ENCODE data around the gene TARM1. TPM values are rescaled to one million over a fixed set of nuclear protein-coding genes. Genes with fewer than 3 reads are reported as not detected.
"Not testable (repeated sequence)": the region's sequence is repeated elsewhere in the genome, so short reads cannot be mapped to it uniquely, and the experiment has no call there.

The TARM1 gene
- total RNA-seq, 2 donors from 2014 or later, result not detected

DNA sequence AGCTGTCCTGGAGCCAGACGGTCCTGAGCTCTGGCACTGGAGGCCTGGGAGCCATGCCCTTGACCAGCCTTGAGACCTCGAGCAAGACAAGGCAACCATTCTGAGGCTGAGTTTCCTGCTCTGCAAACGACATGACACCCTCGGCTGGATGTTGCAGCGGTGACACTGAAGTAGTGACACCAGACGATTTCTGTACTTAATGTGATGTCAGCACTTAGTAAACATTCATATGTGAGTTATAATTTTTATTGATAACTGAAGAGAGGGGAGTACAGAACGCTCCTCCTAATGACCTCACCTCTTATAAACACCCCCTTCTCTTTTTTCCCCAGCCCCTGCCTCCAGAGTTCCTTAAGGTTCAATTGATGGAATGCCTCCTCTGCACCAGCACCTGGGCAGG, 27.3 kb upstream of the TARM1 start:
- no peak overlapping the region for H3K4me3 Mint-ChIP-seq
- peaks cover 8% of the 10 kb centered on the region for H3K36me3 Mint-ChIP-seq (ENCODE audit: low read depth)
- no peaks in the 10 kb centered on the region for H3K27me3 Mint-ChIP-seq

DNA sequence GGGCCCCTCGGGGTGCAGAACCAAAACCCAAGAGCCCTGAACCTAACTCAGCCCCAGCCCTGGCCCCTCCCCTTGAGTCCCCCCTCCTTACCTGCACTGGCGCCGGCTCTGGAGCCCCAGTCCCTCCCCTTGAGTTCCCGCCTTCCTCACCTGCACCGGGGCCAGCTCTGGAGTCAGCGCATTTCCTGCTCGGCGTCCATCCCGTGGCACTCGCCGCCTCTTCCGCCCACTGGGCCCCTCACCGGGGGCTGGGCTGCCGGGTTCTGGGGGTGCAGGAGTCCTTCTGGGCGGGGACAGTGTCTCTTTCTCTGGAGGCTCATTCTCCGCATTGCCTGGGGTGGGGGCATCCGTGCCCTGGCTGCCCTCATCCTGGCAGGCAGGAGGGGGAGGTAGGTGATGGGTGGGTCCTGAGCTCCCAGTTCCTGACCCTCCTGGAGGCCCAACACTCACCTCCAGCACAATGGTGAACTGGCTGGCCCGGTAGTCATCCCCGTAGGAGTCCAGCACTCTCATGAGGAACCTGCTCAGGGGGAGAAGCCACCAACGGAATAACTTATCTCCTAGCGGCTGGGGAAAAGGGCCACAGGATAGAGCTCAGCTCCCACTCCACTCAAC, 26.8 kb upstream of the TARM1 start:
- H3K36me3 Mint-ChIP-seq (ENCODE audit: low read depth), result peaks cover 8% of the 10 kb centered on the region
- ATAC-seq, result no peak

More for the DNA sequence above, 27.3 kb upstream of the TARM1 start:
- no peak overlapping the region for H3K27ac Mint-ChIP-seq
- DNase-seq (no peak), ATAC-seq (no peak)
- no peaks in the 10 kb centered on the region for H3K9me3 ChIP-seq (ENCODE audit: control insufficient read depth, low read length, poor library complexity, severe bottlenecking)
- H3K4me1 Mint-ChIP-seq, result peaks cover 10% of the 10 kb centered on the region

DNA sequence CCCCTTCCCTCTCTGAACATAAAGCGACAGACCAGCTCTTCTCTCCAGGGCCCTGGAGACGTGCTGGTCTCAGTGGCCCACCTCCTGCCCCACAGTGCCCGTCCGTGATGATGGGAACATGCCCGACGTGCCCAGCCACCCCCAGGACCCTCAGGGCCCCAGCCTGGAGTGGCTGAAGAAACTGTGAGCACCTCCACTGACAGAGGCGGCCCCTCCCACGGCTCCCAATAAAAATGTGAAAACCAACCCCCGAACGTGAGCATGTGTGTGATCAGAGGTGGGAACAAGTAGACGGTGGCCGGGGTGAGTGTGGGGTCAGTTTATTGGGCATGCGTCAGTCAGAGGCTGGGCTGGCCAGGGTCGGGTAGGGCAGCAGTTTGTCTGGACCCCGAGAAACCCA, 25.6 kb upstream of the TARM1 start:
- ATAC-seq (no peak), DNase-seq (no peak)
- H3K9me3 ChIP-seq (ENCODE audit: control insufficient read depth, low read length, poor library complexity, severe bottlenecking), result no peaks in the 10 kb centered on the region
- H3K27ac Mint-ChIP-seq, result no peak overlapping the region
- peaks cover 8% of the 10 kb centered on the region for H3K36me3 Mint-ChIP-seq (ENCODE audit: low read depth)
- H3K27me3 Mint-ChIP-seq, result no peaks in the 10 kb centered on the region
- H3K4me3 Mint-ChIP-seq, result no peak overlapping the region
- peaks cover 21% of the 10 kb centered on the region for H3K4me1 Mint-ChIP-seq

More for the DNA sequence above, 26.8 kb upstream of the TARM1 start:
- H3K9me3 ChIP-seq (ENCODE audit: control insufficient read depth, low read length, poor library complexity, severe bottlenecking), result no peaks in the 10 kb centered on the region
- H3K27me3 Mint-ChIP-seq, result no peaks in the 10 kb centered on the region
- H3K4me1 Mint-ChIP-seq, result peaks cover 15% of the 10 kb centered on the region
- peak overlapping the region; percentile 63 for H3K4me3 Mint-ChIP-seq
- H3K27ac Mint-ChIP-seq, result peak overlapping the region; percentile 66
- DNase-seq, result no peak

DNA sequence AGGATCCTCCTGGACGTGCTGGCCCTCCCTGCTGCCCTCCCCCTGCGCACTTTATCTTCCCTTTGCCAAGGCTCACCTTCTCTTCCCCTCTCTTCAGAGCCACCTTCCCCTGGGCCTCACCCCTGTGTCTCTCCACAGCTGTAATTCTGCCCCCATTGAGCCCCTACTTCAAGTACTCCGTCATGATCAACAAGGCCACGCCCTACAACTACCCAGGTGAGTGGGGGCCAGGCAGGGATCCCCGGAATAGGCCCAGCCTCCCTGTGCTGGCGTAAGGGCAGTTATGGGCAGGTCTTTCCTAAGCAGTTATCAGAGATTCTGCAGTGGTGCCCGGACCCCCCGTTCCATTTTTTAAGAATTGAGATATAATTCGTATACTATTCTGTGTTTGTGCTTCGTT, 24.6 kb upstream of the TARM1 start:
- peaks cover 8% of the 10 kb centered on the region for H3K36me3 Mint-ChIP-seq (ENCODE audit: low read depth)
- H3K27me3 Mint-ChIP-seq, result no peaks in the 10 kb centered on the region
- no peaks in the 10 kb centered on the region for H3K9me3 ChIP-seq (ENCODE audit: control insufficient read depth, low read length, poor library complexity, severe bottlenecking)
- no peak for DNase-seq
- peaks cover 23% of the 10 kb centered on the region for H3K4me1 Mint-ChIP-seq
- H3K27ac Mint-ChIP-seq, result no peak overlapping the region
- no peak overlapping the region for H3K4me3 Mint-ChIP-seq
- ATAC-seq, result no peak

DNA sequence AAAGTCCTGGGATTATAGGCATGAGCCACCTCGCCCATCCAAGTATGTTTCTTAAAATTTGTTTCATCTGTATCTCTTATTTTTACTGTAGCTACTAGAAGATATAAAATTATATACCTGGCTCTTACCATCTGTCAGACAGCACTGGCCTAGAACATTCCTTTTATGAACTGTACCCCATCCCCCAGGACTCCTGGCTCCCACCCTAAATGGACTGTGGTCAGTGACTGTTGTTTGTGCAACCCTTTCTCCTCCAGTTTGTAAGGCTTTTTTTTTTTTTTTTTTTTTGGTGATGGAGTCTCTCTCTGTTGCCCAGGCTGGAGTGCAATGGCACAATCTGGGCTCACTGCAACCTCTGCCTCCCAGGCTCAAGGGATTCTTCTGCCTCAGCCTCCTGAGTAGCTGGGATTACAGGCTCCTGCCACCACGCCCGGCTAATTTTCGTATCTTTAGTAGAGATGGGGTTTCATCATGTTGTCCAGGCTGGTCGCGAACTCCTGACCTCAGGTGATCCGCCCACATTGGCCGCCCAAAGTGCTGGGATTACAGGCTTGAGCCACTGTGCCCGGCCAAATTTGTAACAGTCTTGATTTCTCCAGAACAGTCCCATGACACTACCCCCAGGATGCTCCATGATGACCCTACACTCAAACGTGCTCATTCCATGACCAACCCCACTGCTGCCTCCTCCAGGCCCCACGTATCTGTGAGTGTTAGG, 24.0 kb upstream of the TARM1 start:
- H3K9me3 ChIP-seq (ENCODE audit: control insufficient read depth, low read length, poor library complexity, severe bottlenecking), result no peaks in the 10 kb centered on the region
- DNase-seq (no peak), ATAC-seq (no peak)
- Mint-ChIP-seq H3K27me3 (no peaks in the 10 kb centered on the region), H3K4me1 (peaks cover 23% of the 10 kb centered on the region), H3K36me3 (ENCODE audit: low read depth) (peaks cover 8% of the 10 kb centered on the region), H3K27ac (no peak overlapping the region), H3K4me3 (no peak overlapping the region)

DNA sequence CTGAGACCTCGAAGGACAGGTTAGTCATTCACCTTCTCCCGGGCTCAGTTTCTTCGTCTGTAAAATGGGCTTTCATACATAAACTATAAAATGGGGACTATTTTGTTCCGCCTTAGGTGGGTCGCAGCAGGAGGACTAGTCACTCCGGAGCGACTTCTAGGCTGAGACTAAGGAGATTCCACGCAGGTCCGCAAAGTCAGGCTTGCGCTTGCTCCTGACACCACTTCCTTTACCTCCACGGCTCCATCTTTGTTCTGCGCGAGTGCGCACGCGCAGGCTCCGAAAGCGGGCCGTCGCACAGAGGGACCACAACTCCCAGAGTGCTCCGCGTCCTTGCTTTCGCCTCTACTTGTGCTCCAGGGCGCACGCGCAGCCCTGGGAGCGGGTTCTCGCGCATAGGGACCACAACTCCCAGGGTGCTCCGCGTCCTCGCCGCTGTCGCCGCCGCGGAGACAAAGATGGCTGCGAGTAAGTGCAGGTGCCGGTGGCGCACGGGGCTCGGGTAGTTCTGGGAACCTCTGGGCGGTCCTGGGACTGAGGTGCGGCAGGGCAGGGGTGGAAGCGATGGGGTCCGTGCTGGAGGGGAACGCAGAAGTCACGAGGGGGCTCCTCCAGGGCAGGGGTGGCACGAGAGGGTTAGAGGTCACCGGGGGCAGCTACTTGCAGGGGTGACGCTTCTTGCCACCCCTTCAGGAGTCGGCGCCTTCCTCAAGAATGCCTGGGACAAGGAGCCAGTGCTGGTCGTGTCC, 21.4 kb upstream of the TARM1 start, which contains the start of gene NDUFA3:
NDUFA3 (plus strand) TSS at position 435 of the 749 bp plus-strand sequence; CDS start at position 459, 24 bp downstream.
- Mint-ChIP-seq H3K27me3 (no peaks in the 10 kb centered on the region), H3K27ac (peak within 1 kb of the TSS; percentile 80), H3K4me1 (peaks cover 23% of the 10 kb centered on the region), H3K36me3 (ENCODE audit: low read depth) (peaks cover 9% of the 10 kb centered on the region), H3K4me3 (peak within 1 kb of the TSS; percentile 99)
- no peaks in the 10 kb centered on the region for H3K9me3 ChIP-seq (ENCODE audit: control insufficient read depth, low read length, poor library complexity, severe bottlenecking)
- peak; percentile 100 for ATAC-seq
- peak; percentile 95 to 98 (median 96) for DNase-seq

DNA sequence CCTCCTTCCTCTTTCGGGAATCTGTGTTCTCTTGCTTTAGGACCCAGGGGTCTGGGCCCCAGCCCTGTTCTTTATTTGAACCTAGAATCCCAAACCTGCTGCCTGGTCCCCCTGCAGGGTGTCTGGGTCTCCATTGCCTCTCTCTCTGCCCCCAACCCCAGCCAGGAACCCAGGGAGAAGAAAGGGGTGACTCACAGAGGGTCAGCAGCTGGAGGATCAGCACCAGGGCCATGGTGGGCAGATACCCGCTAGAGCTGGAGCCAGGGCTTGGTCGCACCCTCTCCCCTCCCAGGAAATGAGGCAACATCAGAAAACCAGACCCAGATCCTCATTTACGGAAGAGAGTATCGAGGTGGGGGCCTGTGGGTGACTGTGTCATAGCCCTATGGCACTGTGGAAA, 19.4 kb upstream of the TARM1 start, which contains the start of gene OSCAR:
OSCAR (minus strand) TSS at position 243 of the 400 bp plus-strand sequence; CDS start at position 232, 11 bp downstream.
- no peak for ATAC-seq

DNA sequence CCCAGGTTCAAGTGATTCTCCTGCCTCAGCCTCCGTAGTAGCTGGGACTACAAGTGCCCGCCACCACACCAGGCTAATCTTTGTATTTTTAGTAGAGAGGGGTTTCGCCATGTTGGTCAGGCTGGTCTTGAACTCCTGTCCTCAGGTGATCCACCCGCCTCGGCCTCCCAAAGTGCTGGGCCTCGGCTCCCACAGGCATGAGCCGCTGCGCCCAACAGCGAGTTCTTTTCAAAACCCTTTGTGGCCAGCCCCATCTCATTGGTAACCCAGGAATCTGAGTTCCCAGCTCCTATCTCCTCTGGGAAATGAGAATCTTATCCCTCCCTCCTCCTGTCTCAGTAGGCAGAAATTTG, 18.7 kb upstream of the TARM1 start:
- not testable (repeated sequence) for H3K4me3 Mint-ChIP-seq; H3K36me3 Mint-ChIP-seq (ENCODE audit: low read depth); H3K27ac Mint-ChIP-seq; H3K9me3 ChIP-seq (ENCODE audit: control insufficient read depth, low read length, poor library complexity, severe bottlenecking); DNase-seq; H3K27me3 Mint-ChIP-seq; ATAC-seq
- peaks cover 24% of the 10 kb centered on the region for H3K4me1 Mint-ChIP-seq

More for the DNA sequence above, 19.4 kb upstream of the TARM1 start, which contains the start of gene OSCAR:
- Mint-ChIP-seq H3K36me3 (ENCODE audit: low read depth) (peaks cover 2% of the 10 kb centered on the region), H3K27ac (peak within 1 kb of the TSS; percentile 59), H3K27me3 (no peaks in the 10 kb centered on the region), H3K4me1 (peaks cover 26% of the 10 kb centered on the region), H3K4me3 (peak within 1 kb of the TSS; percentile 72)
- H3K9me3 ChIP-seq (ENCODE audit: control insufficient read depth, low read length, poor library complexity, severe bottlenecking), result no peaks in the 10 kb centered on the region
- DNase-seq, result no peak

DNA sequence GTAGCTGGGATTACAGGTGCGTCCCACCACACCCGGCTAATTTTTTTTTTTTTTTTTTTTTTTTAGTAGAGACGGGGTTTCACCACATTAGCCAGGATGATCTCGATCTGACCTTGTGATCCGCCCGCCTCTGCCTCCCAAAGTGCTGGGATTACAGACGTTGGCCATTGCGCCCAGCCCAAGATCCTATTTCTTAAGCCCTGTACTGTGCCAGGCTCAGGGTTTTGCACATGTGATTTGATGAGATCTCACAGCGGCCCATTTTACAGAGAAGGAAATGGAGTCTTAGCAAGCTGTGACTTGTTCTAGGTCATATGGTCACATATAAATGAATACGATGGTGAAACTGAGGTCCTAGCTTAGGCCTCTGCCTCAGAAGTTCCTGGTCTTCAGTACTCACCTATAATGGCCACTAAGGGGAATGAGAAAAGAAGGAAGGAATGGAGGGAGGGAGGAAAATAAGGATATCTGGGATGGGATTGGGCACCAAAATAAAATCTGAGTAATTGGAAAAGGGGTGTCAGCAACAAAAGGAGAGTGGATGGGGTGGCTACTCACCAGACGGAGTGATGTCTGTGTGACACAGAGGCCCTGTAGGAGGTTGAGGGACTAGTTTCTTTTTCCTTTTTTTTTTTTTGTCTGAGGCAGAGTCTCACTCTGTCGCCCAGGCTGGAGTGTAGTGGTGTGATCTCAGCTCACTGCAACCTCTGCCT, 18.2 kb upstream of the TARM1 start:
- Mint-ChIP-seq H3K36me3 (ENCODE audit: low read depth) (peaks cover 2% of the 10 kb centered on the region), H3K4me1 (peaks cover 24% of the 10 kb centered on the region), H3K27me3 (peaks cover 1% of the 10 kb centered on the region), H3K27ac (no peak overlapping the region), H3K4me3 (no peak overlapping the region)
- ATAC-seq, result no peak
- no peaks in the 10 kb centered on the region for H3K9me3 ChIP-seq (ENCODE audit: control insufficient read depth, low read length, poor library complexity, severe bottlenecking)
- no peak for DNase-seq

DNA sequence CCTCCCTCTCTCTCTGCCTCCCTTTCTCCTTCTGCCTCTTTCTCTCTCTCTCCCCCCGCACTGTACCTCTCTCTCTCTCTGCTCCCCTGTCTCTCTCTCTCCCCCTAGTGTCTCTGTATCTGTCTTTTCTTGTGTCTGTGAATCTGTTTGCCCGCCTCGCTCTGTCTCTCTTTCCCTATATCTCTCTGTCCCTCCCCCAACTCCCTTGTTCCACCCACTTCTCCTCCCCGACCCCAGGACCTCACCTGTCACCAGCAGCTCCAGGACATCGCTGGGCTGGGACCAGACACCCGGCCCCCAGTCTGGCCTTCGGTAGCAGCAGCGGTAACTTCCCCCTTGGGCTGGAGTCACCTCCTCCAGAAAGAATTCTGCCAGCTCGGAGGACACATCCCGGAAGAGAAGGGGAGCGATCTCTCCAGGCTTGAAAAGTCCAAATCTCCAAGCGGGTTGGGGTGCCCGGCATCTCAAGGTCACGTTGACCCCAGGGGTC, 15.5 kb upstream of the TARM1 start:
- DNase-seq (no peak), ATAC-seq (peak; percentile 43)
- Mint-ChIP-seq H3K27me3 (peaks cover 17% of the 10 kb centered on the region), H3K36me3 (ENCODE audit: low read depth) (peaks cover 5% of the 10 kb centered on the region), H3K27ac (peak overlapping the region; percentile 75), H3K4me1 (peaks cover 14% of the 10 kb centered on the region), H3K4me3 (peak overlapping the region; percentile 91)
- H3K9me3 ChIP-seq (ENCODE audit: control insufficient read depth, low read length, poor library complexity, severe bottlenecking), result no peaks in the 10 kb centered on the region

DNA sequence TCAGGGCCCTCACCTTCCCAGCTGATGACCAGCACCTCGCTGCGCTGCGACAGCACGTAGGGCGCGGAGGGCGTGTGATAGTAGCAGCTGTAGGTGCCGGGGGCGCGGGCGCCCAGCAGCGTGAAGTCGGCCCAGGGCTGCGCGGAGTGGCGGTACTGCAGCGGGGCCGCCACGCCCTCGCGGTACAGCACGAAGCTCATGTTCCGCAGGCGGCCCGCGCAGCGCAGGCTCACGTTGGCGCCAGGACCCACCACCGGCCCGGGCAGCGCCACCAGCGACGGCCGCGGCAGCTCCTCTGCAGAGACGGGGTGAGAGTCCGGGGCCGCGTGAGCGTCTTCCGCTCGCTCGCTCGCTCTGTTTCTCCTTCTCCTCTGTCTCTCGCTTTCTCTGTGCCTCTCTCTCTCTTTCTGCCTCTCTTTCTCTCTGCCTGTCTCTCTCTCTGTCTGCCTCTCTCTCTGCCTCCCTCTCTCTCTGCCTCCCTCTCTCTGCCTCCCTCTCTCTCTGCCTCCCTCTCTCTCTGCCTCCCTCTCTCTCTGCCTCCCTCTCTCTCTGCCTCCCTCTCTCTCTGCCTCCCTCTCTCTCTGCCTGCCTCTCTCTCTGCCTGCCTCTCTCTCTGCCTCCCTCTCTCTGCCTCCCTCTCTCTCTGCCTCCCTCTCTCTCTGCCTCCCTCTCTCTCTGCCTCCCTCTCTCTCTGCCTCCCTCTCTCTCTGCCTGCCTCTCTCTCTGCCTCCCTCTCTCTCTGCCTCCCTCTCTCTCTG, 14.9 kb upstream of the TARM1 start:
- peak overlapping the region; percentile 75 for H3K27ac Mint-ChIP-seq
- peak overlapping the region; percentile 91 for H3K4me3 Mint-ChIP-seq
- ATAC-seq, result peak; percentile 90

More for the DNA sequence above, 14.9 kb upstream of the TARM1 start:
- not testable (repeated sequence) for H3K9me3 ChIP-seq (ENCODE audit: control insufficient read depth, low read length, poor library complexity, severe bottlenecking); H3K36me3 Mint-ChIP-seq (ENCODE audit: low read depth)
- peak; percentile 19 to 35 (median 23) for DNase-seq
- Mint-ChIP-seq H3K27me3 (peaks cover 22% of the 10 kb centered on the region), H3K4me1 (peaks cover 11% of the 10 kb centered on the region)
